HG02973 (cell line): Measurements from ENCODE around the gene PVALEF.
A peak's percentile ranks its signal among the peaks of the same experiment; 100 is the strongest.
"Not testable (repeated sequence)": the region's sequence is repeated elsewhere in the genome, so short reads cannot be mapped to it uniquely, and the experiment has no call there.

Experiments used
- ATAC-seq: cut with Tn5 transposase; IDR thresholded peaks from one replicate; pipeline ENCODE4 v1.9.1; 2021; ENCODE audit warnings: moderate library complexity; ENCODE audit not compliant: unreplicated experiment

The PVALEF gene

DNA sequence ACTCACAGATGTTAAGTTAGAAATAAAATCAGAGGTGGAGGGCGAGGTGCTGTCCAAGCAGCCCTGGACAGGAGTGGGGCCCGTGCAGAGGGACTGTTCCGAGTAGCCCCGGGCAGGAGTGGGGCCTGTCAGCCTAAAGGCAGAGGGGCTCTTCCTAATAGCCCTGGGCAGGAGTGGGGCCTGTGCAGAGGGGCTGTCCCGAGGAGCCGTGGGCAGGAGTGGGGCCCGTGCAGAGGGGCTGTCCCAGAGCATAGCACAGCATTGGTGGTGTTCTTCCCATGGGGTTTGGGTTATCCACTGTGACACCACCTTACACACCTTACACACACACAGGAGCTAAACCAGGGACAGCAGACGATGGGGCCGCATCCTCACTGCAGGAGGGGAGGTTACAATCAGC is 47.1 kb downstream of the PVALEF start:
- ATAC-seq: no peak

DNA sequence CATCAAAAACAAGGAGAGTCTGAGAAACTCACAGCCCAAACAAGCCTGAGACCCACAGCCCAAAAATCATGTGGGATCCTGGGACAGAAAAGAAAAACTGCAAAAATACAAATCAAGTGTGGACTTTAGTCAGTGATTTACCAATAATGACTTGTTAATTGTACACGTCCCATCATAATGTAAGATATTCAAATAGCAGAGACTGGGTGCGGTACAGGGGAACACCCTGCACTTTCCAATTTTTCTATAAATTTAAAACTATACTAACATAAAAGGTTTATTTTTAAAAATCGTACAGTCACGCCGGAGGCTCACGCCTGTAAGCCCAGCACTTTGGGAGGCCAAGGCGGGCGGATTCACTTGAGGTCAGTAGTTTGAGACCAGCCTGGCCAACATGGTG is 48.7 kb downstream of the PVALEF start:
- no peak for ATAC-seq

DNA sequence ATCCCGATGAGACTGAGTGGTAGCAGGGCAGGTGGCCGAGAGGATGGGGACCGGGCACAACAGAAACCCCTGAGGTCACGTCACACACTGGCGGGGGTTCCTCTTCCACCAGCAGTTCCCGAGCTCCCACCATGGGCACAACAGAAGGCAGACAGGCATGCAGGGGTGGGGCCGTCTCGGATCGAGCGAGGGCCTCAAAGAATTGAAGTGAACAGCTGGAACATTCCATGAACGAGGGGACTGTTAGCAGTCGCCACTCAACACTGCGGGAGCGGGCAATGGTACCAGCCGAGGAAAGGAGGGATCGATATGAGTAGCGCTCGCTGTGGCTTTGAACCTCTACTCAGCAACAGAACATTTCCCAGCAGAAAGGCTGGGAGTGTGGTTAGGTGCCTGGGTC is 52.2 kb downstream of the PVALEF start:
- ATAC-seq: no peak

DNA sequence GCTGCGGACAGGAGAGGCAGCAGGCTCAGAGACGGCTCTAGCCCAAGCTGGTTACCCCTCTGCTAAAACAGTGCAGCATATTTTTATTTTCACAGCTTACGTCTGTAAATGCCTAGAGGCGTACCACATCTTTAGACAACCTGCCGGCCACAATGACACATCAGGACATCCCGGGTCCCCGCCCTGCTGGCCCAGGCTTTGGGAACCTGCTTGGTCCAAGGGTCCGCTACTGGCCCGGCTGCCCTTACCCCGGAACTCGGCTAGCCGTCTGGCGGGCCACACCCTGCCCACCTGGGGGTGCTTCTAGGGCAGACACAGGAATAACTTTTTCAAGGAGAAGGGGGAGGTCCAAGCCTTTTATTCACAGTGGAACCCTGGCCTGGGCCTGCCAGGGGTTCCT is 53.2 kb downstream of the PVALEF start:
- ATAC-seq: no peak

DNA sequence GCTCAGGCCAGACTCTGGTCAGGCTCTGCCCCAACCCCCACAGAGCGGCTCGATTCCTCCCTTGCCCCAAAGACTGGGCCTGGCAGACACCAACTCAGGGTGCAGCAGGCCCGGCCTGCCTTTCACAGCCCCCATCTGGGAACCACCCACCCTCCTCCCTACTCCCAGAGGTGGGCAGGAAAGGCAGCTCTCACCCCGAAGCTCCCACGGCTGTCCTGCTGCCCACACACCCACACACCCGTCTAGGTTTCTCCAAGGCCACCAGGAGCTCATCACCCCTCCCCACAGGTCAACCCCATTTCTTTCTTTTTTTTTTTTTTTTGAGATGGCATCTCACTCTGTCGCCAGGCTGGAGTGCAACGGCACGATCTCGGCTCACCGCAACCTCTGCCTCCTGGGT is 53.7 kb downstream of the PVALEF start:
- no peak for ATAC-seq

DNA sequence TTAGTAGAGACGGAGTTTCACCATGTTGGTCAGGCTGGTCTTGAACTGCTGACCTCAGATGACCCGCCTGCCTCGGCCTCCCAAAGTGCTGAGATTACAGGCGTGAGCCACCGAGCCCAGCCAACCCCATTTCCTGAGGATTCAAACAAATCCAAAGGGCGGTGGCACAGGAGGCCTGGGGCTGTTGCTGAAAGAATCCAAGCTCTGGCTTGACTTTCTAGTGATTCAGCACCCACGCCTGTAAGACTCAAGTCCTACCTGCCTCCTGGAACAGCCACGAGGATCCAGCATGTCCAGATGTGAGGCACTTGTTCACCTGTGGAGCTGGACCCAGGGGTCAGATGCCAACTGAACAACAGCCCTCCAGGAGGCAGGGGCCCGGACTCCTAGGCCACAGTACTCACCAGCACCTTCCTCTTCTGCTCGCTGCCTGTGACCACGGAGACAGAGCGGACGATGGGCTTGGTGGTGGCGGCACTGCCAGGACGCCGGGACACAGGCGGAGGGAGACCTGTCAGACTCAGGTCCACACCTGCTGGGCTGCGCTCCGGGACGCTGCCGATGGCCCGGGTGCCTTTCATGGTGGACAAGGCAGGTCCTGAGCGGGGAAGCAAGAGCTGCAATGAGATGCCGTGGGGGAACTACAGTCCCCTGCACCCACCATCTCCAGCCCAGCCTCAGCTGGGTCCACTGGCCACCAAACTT is 54.3 kb downstream of the PVALEF start:
- ATAC-seq: no peak

DNA sequence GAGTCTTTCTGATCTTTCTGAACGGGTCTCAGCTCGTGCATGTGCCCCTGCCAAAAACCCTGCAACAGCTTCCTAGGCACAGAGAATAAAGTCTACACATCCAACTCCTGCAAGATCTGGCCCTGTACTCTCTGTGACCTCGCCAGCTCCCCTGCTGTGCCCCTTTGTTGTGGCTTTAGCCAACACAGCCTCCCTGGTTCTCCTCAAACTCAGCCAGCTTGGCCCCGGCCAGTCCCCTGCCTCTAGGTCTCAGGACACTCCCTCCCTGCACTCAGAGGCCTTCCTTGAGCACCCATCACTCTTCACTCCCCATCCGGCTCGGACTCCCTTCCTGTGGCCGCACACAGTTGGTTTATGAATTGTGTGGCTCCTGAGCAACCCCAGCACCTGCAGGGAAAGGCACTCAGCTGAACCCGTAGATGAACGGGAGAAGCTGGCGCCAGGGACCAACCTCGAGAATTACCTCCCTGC is 56.1 kb downstream of the PVALEF start:
- no peak for ATAC-seq

DNA sequence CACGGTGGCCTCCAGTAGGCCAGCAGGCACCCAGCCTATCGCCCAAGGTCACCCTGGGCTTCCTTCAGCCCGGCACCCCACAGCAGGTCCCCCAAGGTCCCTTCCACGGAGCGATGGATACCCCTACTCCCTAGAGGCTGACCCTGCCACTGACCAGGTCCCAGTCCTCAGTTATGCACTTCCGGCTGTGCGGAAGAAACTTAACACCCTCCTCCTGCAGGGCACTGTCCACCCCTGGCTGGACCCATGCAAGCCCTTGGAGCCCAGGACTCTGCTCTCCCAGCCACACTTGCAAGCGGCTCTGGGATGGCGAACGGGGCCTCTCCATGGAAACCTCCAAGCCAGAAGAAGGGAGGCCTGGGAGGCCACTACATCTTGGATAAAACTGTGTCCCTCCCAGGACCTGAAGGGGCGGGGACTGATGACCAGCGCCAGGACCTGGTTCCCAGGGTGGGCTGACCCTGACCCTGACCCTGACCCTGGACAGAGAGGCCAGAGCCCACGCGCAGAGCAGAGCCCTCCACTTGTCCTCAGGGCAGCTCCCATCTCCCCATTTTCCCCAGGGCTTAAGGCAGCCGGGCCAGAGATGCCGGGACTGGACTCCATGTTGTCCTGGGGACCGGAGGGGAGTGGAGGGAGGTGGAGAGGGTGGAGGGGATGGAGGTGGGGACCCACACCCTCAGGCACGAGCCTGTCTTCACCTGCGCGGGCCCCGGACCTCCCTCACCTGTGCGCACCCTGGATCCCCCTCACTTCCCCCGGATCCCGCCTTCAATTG is 56.7 kb downstream of the PVALEF start:
- no peak for ATAC-seq

DNA sequence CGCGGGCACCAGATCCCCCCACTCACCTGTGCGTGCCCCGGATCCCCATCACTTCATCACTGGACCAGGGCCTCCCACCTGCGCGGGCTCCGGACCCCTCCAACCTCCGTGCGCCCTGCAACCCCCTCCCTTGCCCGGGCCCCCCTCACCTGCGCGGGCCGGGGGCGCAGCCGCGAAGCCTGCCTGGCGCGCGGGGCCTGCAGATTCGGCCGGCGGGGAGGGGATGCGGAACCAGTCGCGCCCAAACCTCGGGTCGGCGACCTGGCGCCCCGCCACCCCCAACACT is 57.3 kb downstream of the PVALEF start:
- no peak for ATAC-seq

DNA sequence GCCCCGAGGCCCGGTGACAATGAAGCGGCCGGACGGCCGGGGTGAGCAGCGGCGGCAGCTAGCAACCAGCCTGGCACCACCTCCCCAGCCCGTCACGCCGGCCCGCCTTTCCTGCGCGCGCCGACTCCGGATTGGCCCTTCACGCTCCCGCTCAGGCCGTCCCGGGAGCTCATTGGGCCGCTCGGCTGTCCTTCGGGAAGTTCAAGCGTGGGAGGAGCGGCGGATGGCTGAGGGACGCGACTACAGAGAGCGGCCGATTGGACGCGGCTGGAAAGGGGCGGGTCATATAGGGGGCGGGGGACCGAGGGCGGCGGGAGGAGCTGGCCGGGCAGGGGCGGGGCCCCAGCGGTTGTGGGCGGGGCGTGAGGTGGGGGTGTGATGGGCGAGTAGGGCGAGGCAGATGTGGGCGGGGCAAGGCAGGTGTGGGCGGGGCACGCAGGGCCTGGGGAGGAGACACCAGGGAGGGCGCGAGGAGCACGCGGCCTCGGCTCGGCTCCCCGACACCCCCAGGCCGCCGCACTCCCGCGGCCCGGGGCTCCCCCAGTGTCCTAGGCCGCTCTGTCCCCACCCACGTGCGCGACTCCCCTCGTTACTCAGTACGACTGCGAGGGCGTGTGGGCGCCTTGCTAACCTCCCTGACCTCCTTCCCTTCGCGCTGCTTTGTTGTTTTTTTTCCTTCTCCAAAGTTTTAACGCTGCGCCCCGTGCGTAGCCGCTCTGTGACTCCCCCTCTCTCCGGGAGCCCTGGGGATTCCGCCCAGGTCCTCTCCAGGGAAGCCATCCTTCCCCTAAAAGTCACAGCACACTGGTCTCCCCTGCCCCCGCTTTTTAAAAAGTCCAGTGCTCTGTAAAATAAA is 57.8 kb downstream of the PVALEF start, which contains the start of gene CEP131:
Gene CEP131, minus strand, starts transcription at position 60 of the 856 bp plus-strand sequence. CDS start 2,909 bp downstream, outside the sequence.
- peak; percentile 90 for ATAC-seq

DNA sequence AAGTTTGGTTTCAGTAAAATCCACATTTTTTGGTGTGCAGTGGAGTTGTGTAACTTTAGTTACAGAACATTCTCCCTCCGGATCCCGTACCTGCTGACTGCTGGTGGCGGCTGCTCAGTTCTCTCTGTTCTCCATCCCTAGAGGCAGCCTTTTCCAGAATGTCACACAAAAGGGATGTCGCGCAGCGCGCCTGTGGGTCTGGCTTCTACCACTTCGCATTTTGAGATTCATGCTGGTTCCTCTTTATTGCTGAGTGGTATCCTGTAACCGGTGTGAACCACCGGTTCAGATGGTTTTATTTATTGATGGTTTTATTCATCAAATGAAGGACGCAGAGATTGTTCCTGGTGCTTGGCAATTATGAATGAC is 58.4 kb downstream of the PVALEF start:
- no peak for ATAC-seq

DNA sequence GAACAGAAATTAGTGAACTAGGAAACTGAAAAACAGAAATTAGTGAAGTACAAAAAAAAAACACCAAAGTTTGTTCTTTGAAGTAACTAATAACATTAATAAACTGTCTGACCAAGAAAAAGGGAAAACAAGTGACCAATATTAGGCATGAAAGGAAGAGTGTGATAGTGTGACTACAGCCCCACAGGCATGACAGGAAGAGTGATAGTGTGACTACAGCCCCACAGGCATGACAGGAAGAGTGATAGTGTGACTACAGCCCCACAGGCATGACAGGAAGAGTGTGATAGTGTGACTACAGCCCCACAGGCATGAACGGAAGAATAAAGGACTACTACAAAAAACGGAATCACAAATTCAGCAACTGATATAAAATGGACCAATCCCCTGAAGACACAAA is 62.3 kb downstream of the PVALEF start:
- ATAC-seq: not testable (repeated sequence)

DNA sequence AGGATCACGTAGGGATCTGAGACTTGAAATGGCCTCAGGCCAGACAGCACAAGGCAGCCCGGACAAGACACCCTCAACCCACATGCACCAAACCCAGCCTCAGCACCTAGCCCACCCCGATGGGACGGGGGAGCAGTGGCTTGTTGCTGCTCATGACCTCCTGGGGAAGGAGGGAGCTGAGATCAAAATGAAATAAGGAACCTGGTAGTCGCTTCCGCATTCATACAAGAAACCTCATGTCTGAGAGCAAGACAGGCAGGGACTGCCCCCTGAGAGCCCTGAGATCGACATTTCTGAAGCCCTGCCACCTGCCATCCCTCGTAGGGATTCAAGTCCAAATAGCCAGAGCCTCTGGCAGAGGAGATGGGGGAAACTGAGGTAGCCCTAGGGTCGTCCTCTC is 63.1 kb downstream of the PVALEF start:
- ATAC-seq: no peak

DNA sequence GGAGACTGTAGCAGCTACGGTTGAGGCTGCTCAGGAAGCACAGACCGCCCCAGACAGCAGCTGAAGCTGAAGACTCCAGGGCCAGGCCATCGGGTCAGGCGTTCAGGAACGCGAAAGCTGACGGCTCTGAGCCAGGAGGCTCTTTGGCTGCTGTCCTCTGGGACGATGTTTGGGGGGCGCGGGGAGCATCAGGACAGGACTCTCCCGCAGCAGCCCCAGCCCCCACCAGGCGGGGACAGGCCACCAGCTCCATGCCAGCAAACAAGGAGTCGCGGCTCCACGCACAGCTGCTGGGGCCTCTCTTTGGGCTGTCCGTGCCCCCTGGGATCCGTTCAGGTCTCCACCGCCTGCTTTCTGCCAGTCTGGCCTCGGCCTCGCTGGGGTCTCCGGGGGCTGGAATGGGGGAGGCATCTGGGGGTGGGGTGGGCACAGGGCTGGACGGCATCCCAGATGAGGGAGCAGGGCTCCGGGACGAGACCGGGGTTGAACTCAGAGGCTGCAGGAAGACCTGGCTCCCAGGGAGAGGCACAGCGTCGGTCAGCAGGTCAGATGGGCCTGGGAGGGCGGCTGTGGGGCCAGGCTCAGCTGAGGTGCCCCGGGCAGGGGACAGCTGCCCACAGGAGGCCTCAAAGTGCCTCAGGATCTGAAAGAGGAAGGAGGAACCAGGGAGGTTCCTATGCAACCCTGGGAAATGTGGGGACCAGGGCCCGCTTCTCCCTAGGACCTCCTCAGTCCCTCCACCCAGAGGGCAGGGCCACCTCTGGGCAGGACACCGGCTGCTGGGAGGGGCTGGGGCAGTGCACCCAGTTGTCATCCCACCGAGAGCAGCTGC is 63.7 kb downstream of the PVALEF start:
- ATAC-seq: no peak

DNA sequence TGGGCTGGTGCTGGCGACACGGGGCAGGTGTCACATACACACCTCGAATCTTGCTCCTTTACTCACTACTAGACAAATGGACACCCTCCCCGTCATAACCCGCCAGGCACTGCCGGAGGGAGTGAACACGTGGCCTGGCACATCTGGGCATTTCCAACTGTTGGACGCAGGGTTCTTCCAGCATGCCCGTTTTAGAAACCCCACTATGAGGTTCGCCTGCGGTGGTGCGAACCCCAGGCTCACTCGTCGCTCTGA is 64.3 kb downstream of the PVALEF start:
- ATAC-seq: no peak

DNA sequence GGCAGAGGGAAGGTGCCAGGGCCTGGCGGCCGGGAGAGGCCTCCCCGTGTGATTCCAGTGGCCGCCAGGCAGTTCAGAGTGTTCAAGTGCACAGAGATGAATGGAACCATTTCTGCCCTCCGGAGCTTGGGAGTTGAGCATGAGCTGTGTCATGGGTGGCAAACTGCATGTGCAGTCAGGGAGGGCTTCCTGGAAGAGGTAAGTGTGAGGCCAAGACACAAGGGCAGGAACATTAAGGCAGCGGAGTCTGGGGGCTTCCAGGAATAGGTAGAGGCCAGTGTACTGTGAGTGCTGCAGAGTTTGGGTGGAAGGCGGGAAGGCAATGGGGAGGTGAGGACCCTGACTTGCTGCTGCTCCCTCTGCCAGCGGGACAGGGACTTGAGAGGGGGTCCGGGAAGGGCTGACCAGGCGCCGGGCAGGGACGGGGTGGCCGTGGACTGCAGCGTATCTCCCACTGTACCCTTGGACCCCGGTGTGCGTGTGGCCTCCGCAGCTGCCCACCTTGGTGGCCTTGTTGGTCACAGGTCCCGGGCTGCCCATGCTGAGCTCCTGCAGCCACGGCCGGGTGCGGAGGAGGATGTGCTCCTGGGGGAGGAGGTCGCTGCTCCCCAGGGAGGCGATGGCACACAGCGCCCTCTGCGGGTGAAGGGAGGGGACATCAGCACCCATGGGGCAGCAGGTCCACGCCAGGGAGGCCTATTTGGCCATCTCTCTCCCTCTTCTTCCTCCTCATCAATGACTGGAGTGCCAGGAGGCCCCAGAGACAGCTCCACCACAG is 64.9 kb downstream of the PVALEF start:
- ATAC-seq: no peak

DNA sequence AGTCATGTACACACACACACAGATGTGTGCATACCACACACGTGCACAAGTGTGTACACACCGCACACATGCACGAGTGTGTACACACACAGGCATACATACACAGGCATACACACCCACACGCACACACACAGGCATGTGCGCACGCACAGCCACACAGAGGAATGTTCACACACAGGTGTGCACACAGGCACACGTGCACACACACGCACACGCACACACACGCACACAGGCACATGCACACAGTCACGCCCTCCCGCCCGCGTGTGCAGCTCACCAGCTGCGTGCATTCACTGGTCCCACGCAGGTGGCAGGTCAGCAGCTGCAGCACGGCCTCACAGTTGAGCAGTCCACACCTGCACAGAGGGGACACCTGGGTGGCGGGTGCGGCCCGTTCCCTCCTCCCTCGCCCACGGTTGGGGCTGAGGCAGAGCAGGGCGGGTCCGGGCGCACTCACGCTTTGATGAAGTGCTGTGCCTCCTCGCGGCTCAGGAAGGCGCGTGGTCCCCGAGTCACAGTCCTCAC is 65.9 kb downstream of the PVALEF start:
- ATAC-seq: no peak

DNA sequence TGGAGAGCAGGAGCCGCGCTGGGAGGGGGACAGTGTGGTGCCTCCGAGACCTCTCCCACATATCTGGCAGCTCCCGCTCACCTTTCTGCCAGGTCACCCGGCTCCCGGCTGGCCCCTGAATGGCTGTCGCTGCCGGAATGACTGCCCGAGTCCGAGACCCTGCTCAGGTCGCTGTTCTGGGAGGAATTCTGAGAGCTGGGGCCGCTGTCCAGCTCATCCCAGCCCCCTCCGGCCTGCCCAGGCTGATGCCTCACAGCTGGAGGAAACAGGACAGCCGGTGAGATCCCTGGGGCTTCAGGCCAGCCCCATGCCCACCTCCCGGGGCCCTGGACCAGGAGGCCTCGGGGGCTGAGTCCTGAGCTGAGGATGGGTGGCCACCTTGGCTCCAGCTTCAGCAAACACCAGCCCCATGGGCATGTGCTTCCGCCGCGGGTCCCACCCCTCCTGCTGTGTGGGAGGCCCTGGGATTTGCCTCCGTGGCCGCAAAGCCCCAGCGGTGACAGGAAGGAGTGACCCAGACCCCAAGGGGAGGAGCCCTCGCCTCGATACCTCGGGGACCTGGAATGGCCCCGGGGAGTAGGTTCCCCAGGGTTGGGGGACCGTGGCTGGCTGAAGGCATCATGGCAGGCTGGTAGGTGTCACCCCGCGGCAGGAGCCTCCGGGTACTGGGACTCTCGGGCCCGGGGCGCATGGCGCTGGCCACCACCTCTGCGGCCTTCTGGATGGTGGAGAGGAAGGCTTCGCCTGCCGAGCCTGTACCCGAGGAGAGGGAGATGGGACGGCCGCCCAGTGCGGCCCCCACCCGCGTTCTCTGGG is 66.7 kb downstream of the PVALEF start:
- ATAC-seq: no peak
